Heart left ventricle (tissue), 16 donors: ENCODE results near the gene PCMT1. TPM values are rescaled to one million over a fixed set of nuclear protein-coding genes. Genes with fewer than 3 reads are reported as not detected.

Experiments used
- ATAC-seq, 4 donors: fragments of 200-7000 bp; cut with Tn5 transposase; one replicate each; pipeline ENCODE4 v1.9.1; 2020 to 2022; ENCODE audit warnings: moderate library complexity in 4 of 4, mild to moderate bottlenecking in 3 of 4, moderate number of reproducible peaks in 1 of 4
- DNase-seq, 5 donors: peaks; one replicate each; pipeline ENCODE4 v3.0.0-alpha.2; 2020
- H3K27ac ChIP-seq, 12 donors: fragments of 200-600 bp; sonication (generic) in 4 of 12; one replicate each; pipeline versions ENCODE4 v1.5.0 to v1.8.0; 2016 to 2022; ENCODE audit warnings: mild to moderate bottlenecking in 2 of 12
- H3K27me3 ChIP-seq, 9 donors: fragments of 200-600 bp; sonication (generic) in 2 of 9; one replicate each; pipeline versions ENCODE4 v1.5.1 to v1.8.0; 2016 to 2022; ENCODE audit warnings: mild to moderate bottlenecking in 3 of 9
- H3K36me3 ChIP-seq, 9 donors: fragments of 200-600 bp; sonication (generic) in 2 of 9; one replicate each; pipeline versions ENCODE4 v1.5.0 to v1.8.0; 2018 to 2022; ENCODE audit warnings: mild to moderate bottlenecking in 2 of 9
- H3K4me1 ChIP-seq, 12 donors: fragments of 200-600 bp; sonication (generic) in 4 of 12; one replicate each; pipeline versions ENCODE4 v1.5.0 to v1.8.0; 2016 to 2022; ENCODE audit warnings: mild to moderate bottlenecking in 3 of 12
- H3K4me3 ChIP-seq, 12 donors: fragments of 200-600 bp; sonication (generic) in 4 of 12; one replicate each; pipeline versions ENCODE4 v1.5.0 to v1.8.0; 2017 to 2022; ENCODE audit warnings: mild to moderate bottlenecking in 9 of 12, moderate library complexity in 4 of 12
- H3K9me3 ChIP-seq, 12 donors: fragments of 200-600 bp; sonication (generic) in 4 of 12; one replicate each; pipeline versions ENCODE4 v1.5.0 to v1.8.0; 2016 to 2022; ENCODE audit warnings: mild to moderate bottlenecking in 1 of 12
- POLR2A ChIP-seq, 2 donors: fragments of 450-650 bp; IDR thresholded peaks; one replicate each; pipeline ENCODE4 v1.6.1; 2017; ENCODE audit warnings: antibody characterized with exemption in 2 of 2, mild to moderate bottlenecking in 2 of 2, moderate library complexity in 2 of 2
- WGBS, 4 donors: extraction: QIAGEN DNeasy Blood & Tissue Kit in 2 of 4; methylation state at CpG; one replicate each; pipeline versions ENCODE4 v1.1.5 to v1.1.7; 2013 to 2018; 5-methylcytosine and 5-hydroxymethylcytosine counted together
- intact Hi-C, 10 donors: fragments of 100-400 bp; cut with DNase I; formaldehyde crosslinking; loops; one replicate each; pipeline versions ENCODE4 v1.11.1 to v1.14.2; 2022
- polyA plus RNA-seq, 2 donors: library from polyadenylated mRNA; stranded (reverse); fragments of 200-250 nt; gene quantifications; one replicate each; pipeline ENCODE4 v1.2.3, GENCODE V29; 2013
- total RNA-seq, 9 donors: library from RNA; depleted of rRNA in 2 of 9; stranded (reverse); fragments of >200 nt in 2 of 9; fragmentation: NEBNext Ultra II Directional in 3 of 9; extraction: Animal tissue kit (Norgen Biotek cat#: 25700) in 3 of 9; gene quantifications; one replicate each; pipeline versions ENCODE4 v1.1.0 to v1.2.4, GENCODE V29; 2016 to 2023
- TF ChIP-seq, protein P1 (sequence below), 12 donors: fragments of 200-600 bp; sonication (generic) in 4 of 12; IDR thresholded peaks; one replicate each; pipeline versions ENCODE4 v1.5.0 to v1.8.0; 2018 to 2022; ENCODE audit warnings: antibody characterized with exemption in 12 of 12, mild to moderate bottlenecking in 5 of 12
- donor health status: ischemic (EF 13 %, LVEDD 7.1; RV severe dilation, severe dysfunction).
- donor health status: healthy with polysubstance abuse.
- donor health status: DM: no; HTN: yes; CAD: no.
- donor health status: DM: no; HTN: no; CAD: no.
- donor health status: ischemic (EF 25% LVEDD 6.9; RV normal size, moderate dysfunction).
- donor health status: ischemic (EF 25% LVEDD 5.7; RV mildly dilated, moderate dysfunction).
- donor health status: healthy.
- donor health status: DM: yes; HTN: yes; CAD: no.
- donor health status: ischemic (EF 35%, LVEDD 5.7; RV mildly dilated, moderate dysfunction).
- donor health status: nonischemic (EF 11% LVEDD 7.7; RV severe dilation, severe dysfunction).
- donor health status: DM: yes; HTN: yes; CAD: no.
- donor health status: PGD.
- donor health status: ischemic (EF 29% LVEDD 5.4; RV normal size, mild dysfunction).
- donor health status: nonischemic (EF 23%, LVEDD 6.1; RV moderate dilation, normal function).

Gene PCMT1
- total and polyA plus RNA-seq, 11 donors = 72.2 to 243 (median 164) TPM

DNA sequence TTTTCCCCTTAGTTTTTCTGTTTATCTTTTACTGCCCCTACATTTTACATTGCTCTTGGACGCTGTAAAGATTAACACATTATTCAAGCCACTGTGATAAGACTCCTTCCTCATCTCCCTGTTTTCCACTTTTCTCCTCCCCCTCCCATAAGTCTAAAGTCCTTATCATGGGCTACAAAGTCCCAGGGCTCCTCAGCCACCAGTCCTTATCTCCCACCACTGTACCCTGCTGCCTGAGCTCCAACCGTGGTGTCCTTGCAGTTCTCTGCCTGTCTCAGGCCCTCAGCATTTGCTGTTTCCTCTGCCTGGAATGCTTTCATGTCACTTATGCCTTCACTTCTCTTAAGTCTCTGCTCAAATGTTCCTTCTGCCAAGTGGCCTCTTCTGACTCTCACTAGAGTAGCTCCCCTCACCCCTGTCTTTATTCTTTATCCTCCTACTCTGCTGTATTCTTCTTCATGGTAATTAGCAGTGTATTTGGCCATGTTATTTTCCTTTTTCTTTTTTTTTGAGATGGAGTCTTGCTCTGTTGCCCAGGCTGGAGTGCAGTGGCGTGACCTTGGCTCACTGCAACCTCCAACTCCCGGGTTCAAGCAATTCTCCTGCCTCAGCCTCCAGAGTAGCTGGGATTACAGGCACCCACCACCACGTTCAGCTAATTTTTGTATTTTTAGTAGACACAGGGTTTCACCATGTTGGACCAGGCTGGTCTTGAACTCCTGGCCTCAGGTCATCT, 20.9 kb upstream of the PCMT1 start:
- Histone ChIP-seq H3K27ac (peak overlapping the region in 1 of 12 donors; percentile 90), H3K4me3 (no peak overlapping the region), H3K27me3 (no peaks in the 10 kb centered on the region), H3K4me1 (peaks cover 0 to 35% (median 0%) of the 10 kb centered on the region in 12 donors), H3K9me3 (no peaks in the 10 kb centered on the region), H3K36me3 (peaks cover 0 to 95% (median 86%) of the 10 kb centered on the region in 9 donors)
- ATAC-seq = no peak
- intact Hi-C loops = loop anchor here in 4 of 10 donors (5.0 to 10.0 kb wide), 2 partner anchors 196 to 199 kb away; partner anchors contain the start of gene RAET1G (in 3 of the 4)
- no peak for TF ChIP-seq POLR2A (IDR thresholded peaks at IDR 0.05)
- TF ChIP-seq, protein P1, sequence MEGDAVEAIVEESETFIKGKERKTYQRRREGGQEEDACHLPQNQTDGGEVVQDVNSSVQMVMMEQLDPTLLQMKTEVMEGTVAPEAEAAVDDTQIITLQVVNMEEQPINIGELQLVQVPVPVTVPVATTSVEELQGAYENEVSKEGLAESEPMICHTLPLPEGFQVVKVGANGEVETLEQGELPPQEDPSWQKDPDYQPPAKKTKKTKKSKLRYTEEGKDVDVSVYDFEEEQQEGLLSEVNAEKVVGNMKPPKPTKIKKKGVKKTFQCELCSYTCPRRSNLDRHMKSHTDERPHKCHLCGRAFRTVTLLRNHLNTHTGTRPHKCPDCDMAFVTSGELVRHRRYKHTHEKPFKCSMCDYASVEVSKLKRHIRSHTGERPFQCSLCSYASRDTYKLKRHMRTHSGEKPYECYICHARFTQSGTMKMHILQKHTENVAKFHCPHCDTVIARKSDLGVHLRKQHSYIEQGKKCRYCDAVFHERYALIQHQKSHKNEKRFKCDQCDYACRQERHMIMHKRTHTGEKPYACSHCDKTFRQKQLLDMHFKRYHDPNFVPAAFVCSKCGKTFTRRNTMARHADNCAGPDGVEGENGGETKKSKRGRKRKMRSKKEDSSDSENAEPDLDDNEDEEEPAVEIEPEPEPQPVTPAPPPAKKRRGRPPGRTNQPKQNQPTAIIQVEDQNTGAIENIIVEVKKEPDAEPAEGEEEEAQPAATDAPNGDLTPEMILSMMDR (IDR thresholded peaks at IDR 0.05) = no peak
- no peak for DNase-seq
- WGBS, 4 donors = 71 to 79% (median 78%) methylated on average over 5 of the region's 5 CpGs

DNA sequence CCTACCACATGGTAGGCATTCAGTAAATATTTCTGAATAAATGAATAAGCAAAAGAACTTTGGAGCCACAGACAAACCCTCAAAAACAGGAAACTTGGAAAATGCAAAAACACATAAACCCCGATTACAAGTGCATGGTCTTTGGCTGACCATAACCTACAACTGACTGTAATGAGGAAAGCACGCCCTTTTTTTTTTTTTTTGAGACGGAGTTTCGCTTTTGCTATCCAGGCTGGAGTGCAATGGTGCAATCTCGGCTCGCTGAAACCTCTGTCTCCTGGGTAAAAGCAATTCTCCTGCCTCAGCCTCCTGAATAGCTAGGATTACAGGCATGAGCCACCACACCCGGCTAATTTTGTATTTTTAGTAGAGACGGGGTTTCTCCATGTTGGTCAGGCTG, 19.7 kb upstream of the PCMT1 start:
- DNase-seq (no peak), ATAC-seq (no peak)
- H3K4me1 ChIP-seq = peaks cover 0 to 32% (median 0%) of the 10 kb centered on the region in 12 donors
- intact Hi-C loops = loop anchor here in 5 of 10 donors (5.0 to 10.0 kb wide), 2 partner anchors 195 to 197 kb away; partner anchors contain the start of gene RAET1G (in 4 of the 5)
- H3K27me3 ChIP-seq = no peaks in the 10 kb centered on the region
- WGBS, 4 donors = 87 to 95% (median 94%) methylated on average over 8 of the region's 8 CpGs
- H3K36me3 ChIP-seq = peaks cover 0 to 100% (median 95%) of the 10 kb centered on the region in 9 donors
- no peak for TF ChIP-seq POLR2A (IDR thresholded peaks at IDR 0.05)
- TF ChIP-seq, protein P1 (IDR thresholded peaks at IDR 0.05) = no peak
- H3K27ac ChIP-seq = peak overlapping the region in 1 of 12 donors; percentile 90
- H3K9me3 ChIP-seq = no peaks in the 10 kb centered on the region
- no peak overlapping the region for H3K4me3 ChIP-seq

DNA sequence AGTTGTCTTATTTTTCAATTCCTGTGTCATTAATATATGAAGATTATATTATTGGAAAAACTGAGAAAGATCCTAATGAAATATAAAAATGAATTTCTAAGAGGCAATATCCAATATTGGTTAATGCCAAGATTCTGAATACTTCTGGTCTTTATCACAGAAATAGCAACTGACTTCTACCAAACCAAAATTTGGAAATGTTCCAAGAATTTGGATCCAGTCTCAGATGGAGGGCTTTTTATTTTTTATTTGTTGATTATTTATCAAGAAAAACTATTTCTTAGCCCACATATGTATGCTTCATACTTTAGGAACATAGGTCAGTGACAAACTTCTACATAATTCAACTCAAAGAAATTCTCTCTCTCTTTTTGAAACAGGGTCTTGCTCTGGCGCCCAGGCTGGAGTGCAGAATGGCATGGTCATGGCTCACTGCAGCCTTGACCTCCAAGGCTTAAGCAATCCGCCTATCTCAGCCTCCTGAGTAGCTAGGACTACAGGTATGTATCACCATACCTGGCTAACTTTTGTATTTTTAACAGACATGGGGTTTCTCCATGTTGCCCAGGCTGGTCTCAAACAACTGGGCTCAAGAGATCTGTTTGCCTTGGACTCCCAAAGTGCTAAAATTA, 16.3 kb upstream of the PCMT1 start:
- ATAC-seq = no peak

More for the DNA sequence above, 16.3 kb upstream of the PCMT1 start:
- Histone ChIP-seq H3K36me3 (peaks cover 0 to 100% (median 94%) of the 10 kb centered on the region in 9 donors), H3K4me3 (no peak overlapping the region), H3K4me1 (peaks cover 0 to 15% (median 0%) of the 10 kb centered on the region in 12 donors), H3K9me3 (no peaks in the 10 kb centered on the region), H3K27me3 (no peaks in the 10 kb centered on the region), H3K27ac (no peak overlapping the region)
- intact Hi-C loops = loop anchor here in 1 of 10 donors (10.0 kb wide), 1 partner anchor 192 kb away; the partner anchor contains the start of gene RAET1G
- 95 to 100% (median 97%) methylated on average over 2 of the region's 2 CpGs for WGBS, 4 donors
- TF ChIP-seq, protein P1 (IDR thresholded peaks at IDR 0.05) = no peak
- no peak for TF ChIP-seq POLR2A (IDR thresholded peaks at IDR 0.05)
- DNase-seq = no peak
